ENCODE measurements around the gene ZBTB7B.

Gene ZBTB7B

GRCh38 chr1:155003766-155004351, 1.3 kb downstream of the ZBTB7B start:
- H3K4me3 ChIP-seq (ENCODE audit: low read depth, low read length) = peak overlapping the region; percentile 61

GRCh38 chr1:155004352-155005075, 1.9 kb downstream of the ZBTB7B start:
- TF ChIP-seq CTCF (IDR thresholded peaks at IDR 0.05; ENCODE audit: low read depth, low read length) = no peak
- H3K4me3 ChIP-seq (ENCODE audit: low read depth, low read length) = peak overlapping the region; percentile 61
- in situ Hi-C loops (cut with HindIII; ENCODE audit: low sequenced_read_pairs) = no loop called here
- DNase-seq (ENCODE audit: low read depth, low spot score) = no peak

More at GRCh38 chr1:155003766-155004351, 1.3 kb downstream of the ZBTB7B start:
- peak; percentile 35 for DNase-seq (ENCODE audit: low read depth, low spot score)
- no peak for TF ChIP-seq CTCF (IDR thresholded peaks at IDR 0.05; ENCODE audit: low read depth, low read length)
- in situ Hi-C loops (cut with HindIII; ENCODE audit: low sequenced_read_pairs) = no loop called here

- in situ Hi-C loops (cut with HindIII; ENCODE audit: low sequenced_read_pairs) = no loop called here
- no peak for TF ChIP-seq CTCF (IDR thresholded peaks at IDR 0.05; ENCODE audit: low read depth, low read length)
- H3K4me3 ChIP-seq (ENCODE audit: low read depth, low read length) = no peak overlapping the region
- no peak for DNase-seq (ENCODE audit: low read depth, low spot score)
These were observed 2.7 kb downstream of the ZBTB7B start for GRCh38 chr1:155005076-155006011.

- no peak for DNase-seq (ENCODE audit: low read depth, low spot score)
- H3K4me3 ChIP-seq (ENCODE audit: low read depth, low read length) = no peak overlapping the region
- in situ Hi-C loops (cut with HindIII; ENCODE audit: low sequenced_read_pairs) = no loop called here
- no peak for TF ChIP-seq CTCF (IDR thresholded peaks at IDR 0.05; ENCODE audit: low read depth, low read length)
These were observed 4.0 kb downstream of the ZBTB7B start for GRCh38 chr1:155006601-155007101.

GRCh38 chr1:155007251-155007828, 4.7 kb downstream of the ZBTB7B start:
- TF ChIP-seq CTCF (IDR thresholded peaks at IDR 0.05; ENCODE audit: low read depth, low read length) = no peak
- in situ Hi-C loops (cut with HindIII; ENCODE audit: low sequenced_read_pairs) = no loop called here
- no peak overlapping the region for H3K4me3 ChIP-seq (ENCODE audit: low read depth, low read length)
- DNase-seq (ENCODE audit: low read depth, low spot score) = no peak
